ENCODE results near the gene CYP1A2. TPM values are rescaled to one million over a fixed set of nuclear protein-coding genes. Genes with fewer than 3 reads are reported as not detected.

CYP1A2 gene
- total RNA-seq, 1 experiment from 2014 or later = not detected

GRCh38 chr15:74732846-74733245 lies 15.8 kb upstream of the CYP1A2 start:
- H3K9me3 Mint-ChIP-seq = peaks cover 0 to 6% of the 10 kb centered on the region in 2 experiments; a peak in 1 of 5 replicates
- H3K9me3 ChIP-seq (ENCODE audit: control insufficient read depth, low read depth, low read length) = no peaks in the 10 kb centered on the region
- H4K8ac ChIP-seq (replicated peaks; ENCODE audit: insufficient read length, low read depth, low read length) = no peak overlapping the region
- H3K23me2 ChIP-seq (ENCODE audit: insufficient read length, low read depth, low read length, poor library complexity, severe bottlenecking) = no peaks in the 10 kb centered on the region
- H2BK5ac ChIP-seq (ENCODE audit: insufficient read length, low read length) = no peak overlapping the region
- TF ChIP-seq, protein P1, sequence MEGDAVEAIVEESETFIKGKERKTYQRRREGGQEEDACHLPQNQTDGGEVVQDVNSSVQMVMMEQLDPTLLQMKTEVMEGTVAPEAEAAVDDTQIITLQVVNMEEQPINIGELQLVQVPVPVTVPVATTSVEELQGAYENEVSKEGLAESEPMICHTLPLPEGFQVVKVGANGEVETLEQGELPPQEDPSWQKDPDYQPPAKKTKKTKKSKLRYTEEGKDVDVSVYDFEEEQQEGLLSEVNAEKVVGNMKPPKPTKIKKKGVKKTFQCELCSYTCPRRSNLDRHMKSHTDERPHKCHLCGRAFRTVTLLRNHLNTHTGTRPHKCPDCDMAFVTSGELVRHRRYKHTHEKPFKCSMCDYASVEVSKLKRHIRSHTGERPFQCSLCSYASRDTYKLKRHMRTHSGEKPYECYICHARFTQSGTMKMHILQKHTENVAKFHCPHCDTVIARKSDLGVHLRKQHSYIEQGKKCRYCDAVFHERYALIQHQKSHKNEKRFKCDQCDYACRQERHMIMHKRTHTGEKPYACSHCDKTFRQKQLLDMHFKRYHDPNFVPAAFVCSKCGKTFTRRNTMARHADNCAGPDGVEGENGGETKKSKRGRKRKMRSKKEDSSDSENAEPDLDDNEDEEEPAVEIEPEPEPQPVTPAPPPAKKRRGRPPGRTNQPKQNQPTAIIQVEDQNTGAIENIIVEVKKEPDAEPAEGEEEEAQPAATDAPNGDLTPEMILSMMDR (conservative IDR thresholded peaks at IDR 0.05) = no peak
- no peak overlapping the region for H3K4me3 Mint-ChIP-seq
- no peaks in the 10 kb centered on the region; a peak in 1 of 7 replicates for H3K36me3 Mint-ChIP-seq (ENCODE audit: insufficient read depth in 1 of 3, low read depth in 3 of 3)
- H2AK5ac ChIP-seq (ENCODE audit: insufficient read length, low read length) = no peak overlapping the region
- no peak overlapping the region for H3K23ac ChIP-seq (ENCODE audit: insufficient read length, low read depth, low read length)
- peaks cover 0 to under 1% of the 10 kb centered on the region in 2 experiments; a peak in 1 of 4 replicates for H3K4me1 Mint-ChIP-seq
- H4K5ac ChIP-seq (ENCODE audit: insufficient read length, low read depth, low read length) = no peak overlapping the region
- no peaks in the 10 kb centered on the region for H3K27me3 ChIP-seq (ENCODE audit: insufficient read depth, low read length)
- no peak overlapping the region for H3K18ac ChIP-seq (ENCODE audit: insufficient read length, low read depth, low read length)
- H3K14ac ChIP-seq (ENCODE audit: insufficient read depth, low read length) = no peak overlapping the region
- H3K79me2 ChIP-seq (ENCODE audit: insufficient read depth, low read length) = no peaks in the 10 kb centered on the region
- H3T11ph ChIP-seq (ENCODE audit: low read length) = no peak overlapping the region
- no peak overlapping the region for H3K4me2 ChIP-seq (ENCODE audit: insufficient read depth, insufficient read length, low read length)
- H3K27me3 Mint-ChIP-seq (ENCODE audit: low read depth) = peaks cover 87% of the 10 kb centered on the region
- no peak overlapping the region for H2BK20ac ChIP-seq (ENCODE audit: low read depth, low read length, poor library complexity, severe bottlenecking)
- no peak overlapping the region for H2BK15ac ChIP-seq (ENCODE audit: low read depth, low read length)
- no peaks in the 10 kb centered on the region for H4K20me1 ChIP-seq (ENCODE audit: control insufficient read depth, insufficient read depth, insufficient read length)
- H3K4ac ChIP-seq (ENCODE audit: low read depth, low read length) = no peak overlapping the region
- no peak overlapping the region for H2BK12ac ChIP-seq (ENCODE audit: insufficient read length, low read depth, low read length)
- no peak overlapping the region for H3K56ac ChIP-seq (ENCODE audit: insufficient read length, low read depth, low read length)
- no peak overlapping the region for H3K9ac ChIP-seq (ENCODE audit: extremely low read depth, insufficient read length, low read length)
- no peaks in the 10 kb centered on the region for H3K79me1 ChIP-seq (ENCODE audit: insufficient read depth, low read depth, low read length, poor library complexity, severe bottlenecking)
- H3K27ac ChIP-seq (ENCODE audit: insufficient read length, low read depth, low read length) = no peak overlapping the region
- H4K91ac ChIP-seq (ENCODE audit: insufficient read length, low read depth, low read length) = no peak overlapping the region
- H3K4me1 ChIP-seq (ENCODE audit: insufficient read depth, low read length) = no peaks in the 10 kb centered on the region
- no peak for DNase-seq
- peak overlapping the region in 1 of 3 experiments; percentile 27; a peak in 1 of 7 replicates for H3K27ac Mint-ChIP-seq
- no peak overlapping the region for H2BK120ac ChIP-seq (ENCODE audit: low read depth, low read length, poor library complexity, severe bottlenecking)
- no CpG with 5 or more reads among the region's 5 CpGs for WGBS (ENCODE audit: extremely low coverage, insufficient read length, low lambda C conversion rate)
- no peak overlapping the region for H2AFZ ChIP-seq (ENCODE audit: low read length)

Measured in H9 (cell line).